HepG2 (cell line): ENCODE results near the gene MYO10. TPM values are rescaled to one million over a fixed set of nuclear protein-coding genes. Genes with fewer than 3 reads are reported as not detected.

ENCODE experiments used
- ATAC-seq: fragments of 200-7000 bp; cut with Tn5 transposase; 3 replicates; pipeline ENCODE4 v1.9.1; 2020; ENCODE audit warnings: mild to moderate bottlenecking, moderate library complexity
- BruUV-seq: library from RNA; stranded (reverse); fragments of 400-500 nt; replicated peaks from 2 replicates; lab custom pipeline; 2021; lab: Mats Ljungman, UMichigan
- CTCF ChIA-PET: fragments of 300-600 bp; formaldehyde crosslinking; extraction: SDS; loops from one replicate; lab custom pipeline; 2021; ENCODE audit warnings: low total read pairs, inconsistent platforms, low intra/inter-chr PET ratio; lab: Yijun Ruan, JAX
- POLR2A ChIA-PET: fragments of 350-600 bp; sonication (Branson Sonifier 250); formaldehyde crosslinking; loops from one replicate; lab custom pipeline; 2020; ENCODE audit warnings: antibody characterized with exemption, inconsistent platforms; lab: Yijun Ruan, JAX
- DNase-seq: peaks from one replicate; pipeline ENCODE4 v3.0.0-alpha.2; 2015; ENCODE audit warnings: low spot score
- FAIRE-seq: peaks from 3 replicates; lab custom pipeline; 2011; peaks lifted over from hg19 to GRCh38; lab: Jason Lieb, UNC
- H2AFZ ChIP-seq: one replicate; pipeline ENCODE4 v1.6.1; 2011; ENCODE audit warnings: low read length, inconsistent platforms
- H3K27ac ChIP-seq: fragments of 300-600 bp; 3 replicates; pipeline ENCODE4 v1.8.0; 2011; ENCODE audit warnings: mixed run types, mild to moderate bottlenecking, mixed read lengths, low read length, inconsistent platforms; ENCODE audit not compliant: insufficient read depth; ENCODE audit errors: extremely low read length
- H3K27me3 ChIP-seq, 2 experiments: fragments of 200-600 bp in 1 of 2; 2 replicates in 1 of 2; 3 replicates in 1 of 2; pipeline versions ENCODE4 v1.6.0 to v1.8.0; 2011; ENCODE audit warnings: low read length in 2 of 2, mild to moderate bottlenecking in 2 of 2, moderate library complexity in 2 of 2, inconsistent platforms in 1 of 2; ENCODE audit not compliant: insufficient read depth in 2 of 2, control insufficient read depth in 1 of 2
- H3K36me3 ChIP-seq, 2 experiments: fragments of 200-600 bp in 1 of 2; replicated peaks in 1 of 2; 2 replicates in 1 of 2; 3 replicates in 1 of 2; pipeline versions ENCODE4 v1.5.1 to v1.8.0; 2011; ENCODE audit warnings: low read length in 2 of 2, inconsistent platforms in 1 of 2; ENCODE audit not compliant: insufficient read depth in 2 of 2, control insufficient read depth in 1 of 2
- H3K4me1 ChIP-seq: 2 replicates; pipeline ENCODE4 v1.5.1; 2012; ENCODE audit warnings: low read length, inconsistent platforms; ENCODE audit not compliant: insufficient read depth
- H3K4me2 ChIP-seq: 2 replicates; pipeline ENCODE4 v1.6.0; 2011; ENCODE audit warnings: low read depth, low read length, inconsistent platforms
- H3K4me3 ChIP-seq, 3 experiments: fragments of 200-600 bp in 1 of 3; sonication (generic), shearing (Covaris generic) in 1 of 3; replicated peaks in 1 of 3; 2 replicates each; pipeline ENCODE4 v1.5.1; 2011 to 2016; ENCODE audit warnings: low read length in 3 of 3, inconsistent platforms in 2 of 3, low read depth in 2 of 3, mild to moderate bottlenecking in 2 of 3, control low read depth in 1 of 3, mixed read lengths in 1 of 3; ENCODE audit not compliant: insufficient read depth in 1 of 3
- H3K79me2 ChIP-seq: one replicate; pipeline ENCODE4 v1.6.1; 2011; ENCODE audit warnings: low read length, inconsistent platforms; ENCODE audit not compliant: insufficient read depth
- H3K9ac ChIP-seq: 2 replicates; pipeline ENCODE4 v1.6.0; 2011; ENCODE audit warnings: mild to moderate bottlenecking, low read depth, low read length, inconsistent platforms; ENCODE audit not compliant: insufficient read depth
- H3K9me3 ChIP-seq: 2 replicates; pipeline ENCODE4 v1.5.1; 2012; ENCODE audit warnings: mild to moderate bottlenecking, low read length
- H4K20me1 ChIP-seq: 2 replicates; pipeline ENCODE4 v1.6.0; 2011; ENCODE audit warnings: inconsistent platforms, mild to moderate bottlenecking, low read length, moderate library complexity; ENCODE audit not compliant: insufficient read depth
- EED ChIP-seq: sonication (generic); formaldehyde crosslinking; IDR thresholded peaks from 2 replicates; pipeline ENCODE4 v1.5.0; 2020; ENCODE audit warnings: mild to moderate bottlenecking, missing genetic modification reagents
- ERF ChIP-seq: IDR thresholded peaks from 2 replicates; pipeline ENCODE4 v1.6.1; 2018; ENCODE audit warnings: missing biosample characterization, missing genetic modification reagents
- HNF4G ChIP-seq, 2 experiments: sonication (generic) in 1 of 2; formaldehyde crosslinking in 1 of 2; IDR thresholded peaks; 2 replicates each; pipeline versions ENCODE4 v1.4.0 to v1.6.1; 2011 to 2020; ENCODE audit warnings: borderline replicate concordance in 2 of 2, low read depth in 2 of 2, mild to moderate bottlenecking in 2 of 2, low read length in 1 of 2, missing genetic modification reagents in 1 of 2, moderate library complexity in 1 of 2
- MAX ChIP-seq: IDR thresholded peaks from 2 replicates; pipeline ENCODE4 v1.6.1; 2012; ENCODE audit warnings: inconsistent platforms
- MIER2 ChIP-seq: IDR thresholded peaks from 2 replicates; pipeline ENCODE4 v1.6.1; 2016; ENCODE audit warnings: missing biosample characterization, missing genetic modification reagents
- MIER3 ChIP-seq: IDR thresholded peaks from 2 replicates; pipeline ENCODE4 v1.6.1; 2016; ENCODE audit warnings: missing compliant biosample characterization, borderline replicate concordance
- NKX3-1 ChIP-seq: sonication (generic); formaldehyde crosslinking; IDR thresholded peaks from 2 replicates; pipeline ENCODE4 v1.5.0; 2020; ENCODE audit warnings: missing genetic modification reagents
- PTBP1 ChIP-seq: fragments of 200-400 bp; formaldehyde crosslinking; IDR thresholded peaks from 2 replicates; pipeline ENCODE4 v1.6.1; 2018; ENCODE audit warnings: low read length, low read depth; ENCODE audit not compliant: poor library complexity, severe bottlenecking
- TFDP1 ChIP-seq: IDR thresholded peaks from 2 replicates; pipeline ENCODE4 v1.6.1; 2016; ENCODE audit warnings: missing compliant biosample characterization, missing genetic modification reagents, borderline replicate concordance
- TOPORS ChIP-seq: sonication (generic); formaldehyde crosslinking; IDR thresholded peaks from 2 replicates; pipeline ENCODE4 v1.8.0; 2023; ENCODE audit warnings: mild to moderate bottlenecking, missing genetic modification reagents
- ZFP41 ChIP-seq: sonication (generic); formaldehyde crosslinking; IDR thresholded peaks from 2 replicates; pipeline ENCODE4 v1.4.0; 2020; ENCODE audit warnings: mild to moderate bottlenecking, missing genetic modification reagents, borderline replicate concordance
- ZFX ChIP-seq: sonication (generic); formaldehyde crosslinking; IDR thresholded peaks from 2 replicates; pipeline ENCODE4 v1.4.0; 2020; ENCODE audit warnings: mild to moderate bottlenecking, low read depth, missing genetic modification reagents, moderate library complexity
- ZNF17 ChIP-seq: sonication (generic); formaldehyde crosslinking; IDR thresholded peaks from 2 replicates; pipeline ENCODE4 v1.5.0; 2020; ENCODE audit warnings: mild to moderate bottlenecking, missing genetic modification reagents
- ZNF207 ChIP-seq: fragments of 450-650 bp; IDR thresholded peaks from 2 replicates; pipeline ENCODE4 v1.6.1; 2016; ENCODE audit warnings: antibody characterized with exemption, borderline replicate concordance
- ZNF225 ChIP-seq: sonication (generic); formaldehyde crosslinking; IDR thresholded peaks from 2 replicates; pipeline ENCODE4 v1.4.0; 2020; ENCODE audit warnings: mild to moderate bottlenecking, missing genetic modification reagents
- ZNF646 ChIP-seq: sonication (generic); formaldehyde crosslinking; IDR thresholded peaks from 2 replicates; pipeline ENCODE4 v1.9.0; 2021; ENCODE audit warnings: mild to moderate bottlenecking, missing genetic modification reagents
- ZNF761 ChIP-seq: sonication (generic); formaldehyde crosslinking; conservative IDR thresholded peaks from 2 replicates; pipeline ENCODE4 v1.4.0; 2020; ENCODE audit warnings: mild to moderate bottlenecking, missing genetic modification reagents
- ZSCAN22 ChIP-seq: sonication (generic); formaldehyde crosslinking; IDR thresholded peaks from 2 replicates; pipeline ENCODE4 v1.4.0; 2020; ENCODE audit warnings: mild to moderate bottlenecking, missing genetic modification reagents
- WGBS: methylation state at CpG from one replicate; pipeline ENCODE4 v1.1.6; 2017; ENCODE audit warnings: low lambda C conversion rate; 5-methylcytosine and 5-hydroxymethylcytosine counted together
- in situ Hi-C: cut with HindIII; loops from 2 replicates; pipeline ENCODE4 v1.10.0; 2017; ENCODE audit warnings: low pct_unique_long_range_greater_than_20kb; ENCODE audit not compliant: extremely low pct_ligation_motif_present
- intact Hi-C: fragments of 100-400 bp; cut with micrococcal nuclease; formaldehyde crosslinking; loops from one replicate; pipeline ENCODE4 v1.10.0; 2022; ENCODE audit not compliant: unreplicated experiment
- polyA plus RNA-seq, 8 experiments: library from polyadenylated mRNA; depleted of rRNA in 3 of 8; stranded (reverse) in 7 of 8; unstranded in 1 of 8; fragments of >200 nt; fragmentation: Illumina TruSeq in 4 of 8; extraction: Trizol in 4 of 8; gene quantifications; 2 replicates each; pipeline versions ENCODE4 v1.2.1 to v1.2.3, GENCODE V29; 2011 to 2016; ENCODE audit warnings: low read depth in 4 of 8, missing spikeins in 1 of 8, mixed read lengths in 1 of 8; ENCODE audit not compliant: insufficient read depth in 1 of 8
- total RNA-seq, 5 experiments: library from RNA; depleted of rRNA; stranded (reverse); fragments of >200 nt; fragmentation: Illumina TruSeq; extraction: Trizol; gene quantifications; 2 replicates each; pipeline ENCODE4 v1.2.3, GENCODE V29; 2016; ENCODE audit warnings: low read depth in 1 of 5

Gene MYO10
- total and polyA plus RNA-seq, 2 of the 13 experiments (the other 11 are each of a cell fraction or from before 2014, with no cell fraction given): 4.5 to 14.0 TPM

- no peak for TF ChIP-seq ZNF646 (CRISPR knock-in tag)
- TF ChIP-seq TFDP1: no peak
- TF ChIP-seq, all 625 proteins: peak for 3
These were observed 9.7 kb downstream of the MYO10 start (continued) for GRCh38 chr5:16926417-16926816.

- Histone ChIP-seq H3K4me2 (no peak overlapping the region), H2AFZ (no peak overlapping the region), H3K4me1 (no peaks in the 10 kb centered on the region), H3K27ac (no peak overlapping the region), H4K20me1 (no peaks in the 10 kb centered on the region), H3K9ac (no peak overlapping the region), H3K27me3 (no peaks in the 10 kb centered on the region), H3K9me3 (no peaks in the 10 kb centered on the region), H3K36me3 (no peaks in the 10 kb centered on the region), H3K79me2 (no peaks in the 10 kb centered on the region), H3K4me3 (no peak overlapping the region)
- no peak for DNase-seq
- WGBS: 94% methylated on average over 8 of the region's 8 CpGs
- ChIA-PET POLR2A (no interaction called here), CTCF (no interaction called here)
- BruUV-seq: no TSS peak
- no peak for FAIRE-seq
- in situ Hi-C loops: no loop called here
- intact Hi-C loops: no loop called here
- ATAC-seq: no peak
- TF ChIP-seq MIER2 (CRISPR knock-in tag) (no peak), ZSCAN22 (no peak), ZNF761 (CRISPR knock-in tag) (no peak), EED (CRISPR knock-in tag) (no peak), ZNF207 (no peak), ZFX (CRISPR knock-in tag) (no peak), MIER3 (CRISPR knock-in tag) (no peak), ZNF17 (CRISPR knock-in tag) (no peak), TOPORS (no peak), ZNF225 (CRISPR knock-in tag) (no peak), MAX (no peak), ZFP41 (CRISPR knock-in tag) (no peak), NKX3-1 (CRISPR knock-in tag) (no peak), PTBP1 (no peak), ERF (CRISPR knock-in tag) (no peak), HNF4G (IDR thresholded peaks at IDR 0.05; ENCODE audit: borderline replicate concordance, low read depth, low read length) (no peak), HNF4G (CRISPR knock-in tag; IDR thresholded peaks at IDR 0.05; ENCODE audit: borderline replicate concordance, low read depth) (no peak)
These were observed 11.9 kb downstream of the MYO10 start for GRCh38 chr5:16924206-16924605.
